HG03066 (cell line): ENCODE results near the gene R3HCC1L.

Experiments
- ATAC-seq: cut with Tn5 transposase; IDR thresholded peaks from one replicate; pipeline ENCODE4 v1.9.1; 2021; ENCODE audit warnings: low read depth; ENCODE audit not compliant: unreplicated experiment

The R3HCC1L gene

DNA sequence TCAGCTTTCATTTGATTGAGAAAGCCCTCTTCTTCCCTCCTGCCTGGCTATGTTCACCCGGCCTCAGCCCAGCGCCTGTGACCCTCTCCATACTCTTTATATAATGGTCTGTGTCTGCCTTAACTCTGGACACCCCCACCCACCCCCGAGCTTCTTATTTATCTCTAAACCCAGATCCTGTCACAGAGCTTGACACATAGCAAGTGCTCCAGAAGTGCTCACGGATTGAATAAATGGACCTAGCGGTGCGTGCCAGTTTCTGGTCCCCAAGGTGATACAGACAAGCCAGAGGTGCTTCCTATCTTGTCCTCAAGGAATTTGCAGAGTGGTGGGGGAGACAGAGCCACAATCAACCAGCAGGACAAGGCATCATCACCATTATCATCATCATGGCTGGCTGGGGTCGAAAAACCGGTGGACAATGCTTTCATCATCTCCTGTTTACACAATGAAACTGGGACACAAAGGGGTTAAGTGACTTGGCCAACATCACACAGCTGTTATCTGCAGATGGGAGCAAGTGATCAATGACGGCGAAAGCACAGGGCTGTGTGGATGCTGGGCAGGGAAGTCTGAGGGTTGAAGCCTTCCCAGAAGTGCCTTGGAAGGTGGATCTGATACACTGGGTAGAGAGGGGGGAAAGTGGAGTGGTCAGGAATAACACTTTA lies 135.8 kb downstream of the R3HCC1L start:
- no peak for ATAC-seq

DNA sequence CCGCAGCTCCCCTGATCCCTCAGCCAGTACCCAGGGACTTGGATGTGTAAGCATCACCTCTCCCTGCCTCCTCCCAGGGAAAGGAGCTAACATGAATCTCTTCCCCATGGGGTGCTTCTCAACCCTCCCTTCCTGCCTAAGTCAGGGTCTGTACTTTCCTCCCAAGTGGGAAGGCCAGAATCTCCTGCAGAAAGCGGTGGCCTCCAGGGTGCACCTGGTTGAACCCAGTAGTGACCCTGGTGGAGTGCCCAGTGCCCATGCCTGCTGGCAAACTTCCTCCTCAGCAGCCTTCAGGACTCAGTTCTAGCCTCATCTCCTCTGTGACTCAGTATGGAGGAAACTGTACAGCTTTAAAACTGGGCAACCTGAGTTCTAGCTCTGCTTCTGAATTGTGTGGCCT lies 136.3 kb downstream of the R3HCC1L start:
- no peak for ATAC-seq

DNA sequence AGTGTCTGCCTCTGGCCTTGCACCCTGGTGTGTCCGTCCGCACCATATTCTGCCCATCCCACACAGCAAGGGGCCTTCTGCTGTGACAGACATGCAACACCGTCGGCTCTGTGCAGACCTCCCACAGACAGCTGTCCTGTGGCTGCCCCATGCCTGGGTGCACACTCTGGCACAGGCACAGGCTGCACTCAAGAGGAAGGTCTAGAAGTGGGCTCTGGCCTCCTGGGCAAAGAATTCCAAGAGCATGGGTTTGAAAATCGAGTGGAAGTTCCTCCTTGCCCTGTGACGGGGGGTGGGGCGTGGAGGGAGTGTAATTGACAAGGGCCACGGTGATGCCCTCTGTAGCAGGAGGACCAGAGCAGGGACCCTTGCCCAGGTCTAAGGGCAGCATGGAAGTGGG lies 137.8 kb downstream of the R3HCC1L start:
- no peak for ATAC-seq

DNA sequence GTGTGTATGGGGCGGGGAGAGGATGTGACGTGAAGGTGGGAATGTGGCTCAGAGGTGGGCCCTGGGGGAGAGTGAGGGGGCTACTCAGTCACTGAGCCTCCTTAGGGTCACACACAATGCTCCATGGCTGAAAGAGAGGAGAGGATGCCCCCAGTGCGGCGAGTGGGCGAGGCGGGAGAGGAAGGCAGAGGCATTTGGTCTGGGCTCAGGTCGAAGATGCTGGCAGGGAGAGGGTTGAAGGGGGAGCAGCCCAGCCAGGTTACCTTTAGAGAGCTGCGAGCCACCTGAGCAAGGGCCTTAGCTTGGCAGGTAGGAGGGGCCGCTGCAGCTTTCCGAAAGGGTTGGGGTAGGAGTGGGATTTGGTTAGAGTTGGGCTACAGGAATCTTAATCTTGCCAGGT lies 138.2 kb downstream of the R3HCC1L start:
- no peak for ATAC-seq

DNA sequence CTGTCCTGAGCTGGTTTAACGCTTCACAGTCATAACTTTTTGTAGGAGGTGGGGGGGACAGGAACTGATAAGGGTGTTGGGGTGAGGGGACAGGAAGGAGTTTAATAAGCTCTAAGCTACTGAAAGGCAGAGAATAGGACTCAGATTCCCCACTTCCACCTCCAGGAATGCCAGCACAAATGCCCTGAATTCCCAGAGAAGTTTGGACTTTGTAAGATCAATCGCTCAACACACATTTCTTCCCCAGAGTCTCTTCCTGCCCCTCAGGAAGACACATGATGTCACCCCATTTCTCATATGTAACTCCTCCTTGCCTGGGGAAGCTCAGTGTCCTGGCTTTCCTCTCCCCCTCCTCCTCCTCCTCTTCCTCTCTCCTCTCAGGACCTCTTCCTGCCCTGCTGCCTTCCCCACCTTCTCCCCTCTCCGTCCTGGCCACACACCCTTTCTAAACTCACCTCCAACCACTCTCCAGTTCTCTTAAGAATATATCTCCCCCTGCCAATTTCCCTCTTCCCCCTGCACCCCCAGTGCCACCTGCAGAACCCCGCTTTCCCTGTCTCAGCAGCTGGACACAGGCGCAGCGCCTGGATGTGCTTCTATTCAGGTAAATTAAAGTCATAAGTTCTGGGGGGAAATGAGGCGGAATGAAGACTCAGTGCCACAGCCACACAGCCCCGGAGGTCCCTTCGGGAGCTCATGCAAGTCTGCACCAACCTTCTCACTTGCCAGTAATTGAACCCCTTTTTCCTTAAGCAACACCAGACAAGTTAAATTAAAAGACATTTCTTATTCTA lies 138.8 kb downstream of the R3HCC1L start:
- no peak for ATAC-seq

DNA sequence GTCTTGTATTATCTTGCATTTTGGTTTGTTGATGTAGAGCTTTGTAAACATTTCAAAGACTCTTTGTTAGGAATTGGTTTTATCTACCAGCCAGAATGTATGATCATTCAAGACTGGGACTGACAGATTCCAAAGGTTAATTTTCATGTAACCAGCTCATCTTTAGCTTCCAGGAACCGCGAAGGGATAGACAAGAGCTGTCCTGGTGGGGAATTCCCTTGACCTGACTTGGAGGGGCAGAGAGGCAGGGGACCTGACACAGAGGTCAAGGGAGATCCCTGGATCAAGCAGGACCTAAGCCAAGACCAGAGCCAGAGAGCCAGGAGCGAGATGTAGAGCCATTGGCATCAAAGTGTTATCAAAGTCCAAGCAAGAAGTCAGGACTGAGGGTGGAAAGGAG lies 140.1 kb downstream of the R3HCC1L start:
- no peak for ATAC-seq

DNA sequence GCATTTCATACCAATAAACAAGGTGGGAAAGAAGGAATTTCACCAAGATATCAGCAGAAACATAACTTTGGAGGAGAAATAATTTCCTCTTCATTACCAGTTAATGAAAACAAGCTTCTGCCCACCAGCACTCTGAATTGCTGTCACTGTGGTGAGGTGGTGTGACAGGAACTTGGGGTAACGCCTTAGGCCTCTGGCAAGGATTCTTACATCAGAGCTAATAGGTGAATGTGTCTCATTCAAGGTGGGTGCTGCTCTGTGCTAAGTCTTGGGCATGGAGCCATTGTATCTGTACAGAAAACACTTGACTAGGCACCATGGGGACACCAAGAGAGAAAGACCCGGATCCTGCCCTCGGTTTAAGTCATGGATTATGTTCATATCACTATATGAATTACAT lies 141.9 kb downstream of the R3HCC1L start:
- no peak for ATAC-seq

DNA sequence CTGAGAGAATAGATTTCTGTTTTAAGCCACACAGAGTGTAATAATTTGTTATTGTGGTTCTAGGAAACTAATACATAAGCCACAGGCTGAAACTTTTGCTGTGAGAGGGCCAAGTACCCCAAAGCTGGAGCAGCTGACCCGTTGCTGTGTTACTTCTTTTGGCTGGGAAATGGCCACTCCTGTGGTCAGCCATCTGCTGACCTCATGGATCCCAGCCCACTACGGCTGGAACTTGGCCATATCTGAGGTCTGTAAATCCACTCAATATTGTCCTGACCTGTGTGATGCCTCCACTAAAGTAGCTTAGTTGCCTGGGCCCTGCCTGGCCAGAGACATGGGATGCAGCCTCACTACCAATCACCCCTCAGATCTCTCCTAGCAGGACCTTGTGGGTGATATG lies 151.0 kb downstream of the R3HCC1L start:
- no peak for ATAC-seq

DNA sequence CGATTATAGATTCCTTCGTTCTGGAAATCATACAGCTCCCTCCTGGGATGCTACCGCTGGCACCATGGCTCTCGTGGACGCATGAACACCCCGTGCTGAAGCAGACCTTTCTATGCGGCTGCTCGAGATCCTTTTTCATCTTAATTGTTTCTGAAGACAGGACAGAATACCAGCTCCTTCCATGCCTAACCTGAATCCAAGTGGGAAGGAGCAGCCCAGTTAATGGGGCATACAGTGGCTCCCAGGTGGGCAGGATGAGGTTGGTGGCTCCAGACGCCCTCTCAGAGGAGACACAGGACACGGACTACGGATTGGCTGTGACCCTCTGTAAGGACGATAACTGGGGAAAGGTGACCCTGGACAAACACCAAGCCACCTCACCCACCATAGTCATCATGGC lies 152.0 kb downstream of the R3HCC1L start:
- ATAC-seq, result no peak

DNA sequence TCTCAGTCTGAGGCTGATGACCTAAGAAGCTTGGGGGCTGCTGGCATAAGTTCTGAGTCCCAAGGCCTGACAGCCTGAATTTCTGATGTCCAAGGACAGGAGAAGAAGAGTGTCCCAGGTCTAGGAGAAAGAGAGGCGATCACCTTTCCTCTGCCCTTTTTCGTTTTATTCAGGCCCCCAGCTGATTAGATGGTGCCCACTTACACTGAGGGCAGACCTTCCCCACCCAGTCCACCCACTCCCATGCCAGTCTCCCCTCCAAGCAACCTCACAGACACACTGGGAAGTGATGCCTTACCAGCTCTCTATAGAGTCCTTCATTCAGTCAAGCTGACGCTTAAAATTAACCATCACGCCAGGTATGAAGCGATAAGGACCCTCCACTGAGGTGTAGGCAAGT lies 152.9 kb downstream of the R3HCC1L start:
- no peak for ATAC-seq

DNA sequence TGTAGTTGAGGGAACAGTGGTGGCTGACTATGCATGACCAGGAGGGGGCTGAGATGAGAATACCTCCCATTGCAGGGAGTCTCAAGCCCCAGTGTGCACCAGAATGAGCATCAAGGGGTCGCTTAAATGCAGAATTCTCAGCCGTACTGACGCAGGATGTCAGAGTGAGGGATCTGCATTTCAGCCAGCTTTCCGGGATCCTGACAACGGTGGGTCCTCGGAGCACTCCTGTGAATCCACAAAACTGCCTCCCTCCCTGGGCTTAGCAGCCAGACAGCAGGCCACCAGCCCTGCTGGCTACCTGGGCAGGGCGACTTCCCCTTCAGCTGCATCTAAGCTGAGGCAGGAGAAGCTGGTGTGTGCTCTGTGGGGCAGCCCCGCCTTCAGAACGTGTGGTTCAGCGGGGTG lies 155.3 kb downstream of the R3HCC1L start:
- ATAC-seq, result no peak

DNA sequence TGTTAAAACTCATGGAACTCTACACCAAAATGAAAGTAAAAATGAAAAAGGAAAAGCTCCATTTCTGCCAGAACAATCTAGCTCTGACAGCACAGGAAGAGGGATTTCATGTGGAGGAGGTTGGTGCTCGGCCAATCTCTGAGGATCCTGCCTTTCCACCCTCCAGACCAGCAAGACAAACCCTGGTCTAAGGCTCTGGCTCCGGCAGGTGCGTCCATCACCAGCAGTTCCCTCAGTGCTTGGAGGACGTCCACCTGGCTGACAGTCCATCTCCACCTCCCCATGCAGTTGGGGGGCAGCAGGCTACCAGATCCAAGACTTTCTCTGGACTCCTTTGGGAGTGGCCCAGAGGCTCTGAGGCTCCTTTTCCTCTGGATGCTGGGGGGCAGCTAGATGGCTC lies 158.5 kb downstream of the R3HCC1L start:
- no peak for ATAC-seq

DNA sequence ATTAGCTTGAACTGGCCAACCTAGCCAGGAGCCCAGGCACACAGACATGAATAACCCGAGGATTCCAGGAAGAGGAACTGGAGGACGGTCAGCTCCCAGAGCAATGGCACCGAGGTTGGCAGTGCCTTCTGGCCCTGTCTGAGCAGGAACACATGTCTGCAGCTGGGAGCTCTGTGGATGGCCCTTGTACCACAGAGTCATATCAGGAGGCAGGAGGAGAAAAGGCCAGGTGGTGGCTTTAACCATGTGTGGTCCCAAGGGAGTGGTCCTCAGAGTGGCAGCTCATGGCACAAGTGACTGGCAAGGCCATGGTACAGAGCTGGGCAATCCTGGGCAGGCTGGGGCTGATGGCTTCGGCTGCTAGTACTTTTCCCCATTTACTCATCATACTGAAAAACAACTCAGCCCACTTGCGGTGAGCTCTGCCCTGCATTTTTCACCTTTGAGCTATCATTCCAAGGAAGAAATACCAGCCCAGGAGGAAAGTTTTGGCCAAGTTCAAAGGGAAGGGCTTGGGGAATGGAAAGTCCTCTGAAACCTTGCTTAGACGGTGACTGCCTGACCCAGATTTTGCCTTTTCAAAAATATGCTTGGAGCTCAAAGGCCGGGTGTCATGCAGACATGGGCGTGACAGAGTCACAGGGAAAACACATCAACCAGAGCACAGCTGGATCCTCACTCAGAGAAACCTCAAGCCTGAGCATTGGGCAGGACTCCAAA lies 159.3 kb downstream of the R3HCC1L start:
- ATAC-seq, result no peak

DNA sequence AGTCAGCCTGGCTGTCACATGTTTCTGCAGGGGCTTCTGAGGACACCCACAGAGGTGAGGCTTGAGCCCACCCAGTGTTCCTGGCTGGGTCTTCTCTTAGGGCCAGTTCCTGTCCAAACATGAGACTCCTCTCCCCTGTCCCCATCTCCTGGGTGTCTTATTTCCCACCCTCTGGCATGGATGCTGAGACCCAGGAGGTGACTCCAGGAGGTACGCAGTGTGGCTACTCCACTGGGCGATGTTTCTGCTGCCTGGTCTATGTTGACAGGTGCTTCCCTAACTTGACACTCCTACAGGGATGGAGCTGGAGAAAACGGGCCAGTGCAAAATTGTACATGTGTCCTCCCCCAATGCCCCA lies 159.8 kb downstream of the R3HCC1L start:
- ATAC-seq, result no peak
